Activated CD8-positive, alpha-beta T cell treated with anti-CD3 and anti-CD28 coated beads for 36 hours (primary cell): ENCODE data around the gene HLA-DOA. TPM values are rescaled to one million over a fixed set of nuclear protein-coding genes. Genes with fewer than 3 reads are reported as not detected.

ENCODE experiments used
- ATAC-seq: fragments of 200-7000 bp; cut with Tn5 transposase; one replicate; pipeline ENCODE4 v1.10.0; 2021; ENCODE audit warnings: mild to moderate bottlenecking, moderate library complexity
- CTCF ChIA-PET: fragments of 350-600 bp; sonication (Branson Sonifier 250); formaldehyde crosslinking; loops from one replicate; lab custom pipeline; 2021; ENCODE audit warnings: antibody characterized with exemption; lab: Charles Lee
- POLR2A ChIA-PET: fragments of 350-600 bp; sonication (Branson Sonifier 250); formaldehyde crosslinking; loops from one replicate; lab custom pipeline; 2021; ENCODE audit warnings: antibody characterized with exemption; lab: Charles Lee
- DNase-seq: peaks from one replicate; pipeline ENCODE4 v3.0.0-alpha.2; 2020
- H3K27ac Mint-ChIP-seq: one replicate; pipeline ENCODE4 v1.8.0; 2021; ENCODE audit warnings: mild to moderate bottlenecking, mixed read lengths
- H3K27me3 Mint-ChIP-seq: one replicate; pipeline ENCODE4 v1.8.0; 2021; ENCODE audit warnings: mixed read lengths
- H3K36me3 Mint-ChIP-seq: one replicate; pipeline ENCODE4 v1.8.0; 2021; ENCODE audit warnings: low read depth, mixed read lengths
- H3K4me1 Mint-ChIP-seq: one replicate; pipeline ENCODE4 v1.8.0; 2021; ENCODE audit warnings: low read depth, mixed read lengths
- H3K4me3 Mint-ChIP-seq: one replicate; pipeline ENCODE4 v1.8.0; 2021; ENCODE audit warnings: mild to moderate bottlenecking, moderate library complexity, mixed read lengths
- H3K9me3 Mint-ChIP-seq: one replicate; pipeline ENCODE4 v1.8.0; 2021; ENCODE audit warnings: mixed read lengths
- CTCF ChIP-seq: fragments of 200-600 bp; IDR thresholded peaks from one replicate; pipeline ENCODE4 v1.8.0; 2022; ENCODE audit warnings: antibody characterized with exemption, mild to moderate bottlenecking
- intact Hi-C: fragments of 100-400 bp; cut with micrococcal nuclease; formaldehyde crosslinking; loops from one replicate; pipeline ENCODE4 v1.10.0; 2022
- total RNA-seq, 2 experiments: library from RNA; stranded (reverse); gene quantifications; one replicate each; pipeline ENCODE4 v1.2.3, GENCODE V29; 2021

The HLA-DOA gene
- total RNA-seq, 2 experiments from 2014 or later, result 6.4 to 8.1 TPM

- peak overlapping the region; percentile 66 for H3K4me3 Mint-ChIP-seq
- peaks cover 21% of the 10 kb centered on the region for H3K4me1 Mint-ChIP-seq
- DNase-seq (no peak), ATAC-seq (no peak)
- ChIA-PET POLR2A (interaction anchor here (0.9 to 1.1 kb wide), 2 partner anchors 47 to 54 kb away, joined by 4 to 5 read pairs; no protein-coding TSS in a partner anchor), CTCF (interaction anchor here (0.6 to 2.3 kb wide), 18 partner anchors 8 to 231 kb away, joined by 3 to 9 read pairs (median 4); partner anchors contain the start of genes HLA-DMA, HLA-DPA1 and HLA-DPB1)
- H3K27me3 Mint-ChIP-seq, result no peaks in the 10 kb centered on the region
- no peak for TF ChIP-seq CTCF
- H3K9me3 Mint-ChIP-seq, result no peaks in the 10 kb centered on the region
- peak overlapping the region; percentile 63 for H3K27ac Mint-ChIP-seq
- intact Hi-C loops, result loop anchor here (5.0 kb wide), 1 partner anchor 59 kb away; the partner anchor contains the start of gene HLA-DPB1
- H3K36me3 Mint-ChIP-seq, result no peaks in the 10 kb centered on the region
Observed at GRCh38 chr6:33018418-33018817, 9.0 kb upstream of the HLA-DOA start.

GRCh38 chr6:33017694-33018353, 8.4 kb upstream of the HLA-DOA start:
- ChIA-PET CTCF (interaction anchor here (0.6 to 4.1 kb wide), 15 partner anchors 8 to 231 kb away, joined by 3 to 35 read pairs (median 5); partner anchors contain the start of genes HLA-DMA, HLA-DPA1 and HLA-DPB1), POLR2A (interaction anchor here (0.9 to 1.1 kb wide), 3 partner anchors 46 to 74 kb away, joined by 3 to 5 read pairs (median 4); no protein-coding TSS in a partner anchor)
- no peaks in the 10 kb centered on the region for H3K9me3 Mint-ChIP-seq
- H3K36me3 Mint-ChIP-seq, result no peaks in the 10 kb centered on the region
- no peak overlapping the region for H3K4me3 Mint-ChIP-seq
- ATAC-seq (no peak), DNase-seq (no peak)
- intact Hi-C loops, result loop anchor here (5.0 kb wide), 1 partner anchor 59 kb away; the partner anchor contains the start of gene HLA-DPB1
- no peaks in the 10 kb centered on the region for H3K27me3 Mint-ChIP-seq
- H3K4me1 Mint-ChIP-seq, result peaks cover 21% of the 10 kb centered on the region
- H3K27ac Mint-ChIP-seq, result peak overlapping the region; percentile 63
- TF ChIP-seq CTCF, result no peak

- intact Hi-C loops, result loop anchor here (5.0 kb wide), 1 partner anchor 60 kb away; the partner anchor contains the start of gene HLA-DPB1
- DNase-seq, result no peak
- CTCF ChIA-PET, result interaction anchor here (0.9 to 4.7 kb wide), 16 partner anchors 12 to 591 kb away, joined by 3 to 42 read pairs (median 8); partner anchors contain the start of genes HLA-DMA and HLA-DPB1
- no peak for ATAC-seq
- Mint-ChIP-seq H3K9me3 (no peaks in the 10 kb centered on the region), H3K27ac (no peak overlapping the region), H3K27me3 (no peaks in the 10 kb centered on the region), H3K36me3 (no peaks in the 10 kb centered on the region), H3K4me1 (peaks cover 21% of the 10 kb centered on the region), H3K4me3 (no peak overlapping the region)
- TF ChIP-seq CTCF, result no peak
- POLR2A ChIA-PET, result interaction anchor here (1.0 to 1.4 kb wide), 2 partner anchors 73 to 78 kb away, joined by 3 to 4 read pairs; no protein-coding TSS in a partner anchor
Observed at GRCh38 chr6:33017018-33017417, 7.6 kb upstream of the HLA-DOA start.

GRCh38 chr6:33015798-33016197, 6.4 kb upstream of the HLA-DOA start:
- no peak for ATAC-seq
- no peak for TF ChIP-seq CTCF
- H3K27me3 Mint-ChIP-seq, result no peaks in the 10 kb centered on the region
- H3K9me3 Mint-ChIP-seq, result no peaks in the 10 kb centered on the region
- peaks cover 21% of the 10 kb centered on the region for H3K4me1 Mint-ChIP-seq
- ChIA-PET POLR2A (interaction anchor here (0.6 to 1.4 kb wide), 3 partner anchors 34 to 76 kb away, joined by 3 to 4 read pairs (median 3); no protein-coding TSS in a partner anchor), CTCF (interaction anchor here (1.0 to 4.7 kb wide), 24 partner anchors 10 to 590 kb away, joined by 3 to 42 read pairs (median 7); partner anchors contain the start of genes HLA-DMA and HLA-DPB1)
- no peak overlapping the region for H3K27ac Mint-ChIP-seq
- H3K4me3 Mint-ChIP-seq, result no peak overlapping the region
- intact Hi-C loops, result loop anchor here (2.0 to 5.0 kb wide), 2 partner anchors 62 to 77 kb away; partner anchors contain the start of gene HLA-DPB1
- DNase-seq, result no peak
- no peaks in the 10 kb centered on the region for H3K36me3 Mint-ChIP-seq
